DOHH2 (cell line): ENCODE data around the gene NFIX.

Experiments used
- H3F3A ChIP-seq: fragments of 200-600 bp; sonication (generic), shearing (Covaris generic); 2 replicates; pipeline ENCODE4 v1.6.0; 2016; ENCODE audit warnings: antibody characterized with exemption, mild to moderate bottlenecking; ENCODE audit not compliant: control insufficient read depth, insufficient read depth
- H3K27ac ChIP-seq: fragments of 200-600 bp; sonication (generic); 2 replicates; pipeline ENCODE4 v1.5.1; 2014; ENCODE audit warnings: low read depth, mild to moderate bottlenecking, low read length, moderate library complexity
- H3K27me3 ChIP-seq: fragments of 200-600 bp; sonication (generic); 2 replicates; pipeline ENCODE4 v1.6.1; 2014; ENCODE audit warnings: mild to moderate bottlenecking, low read length, mixed read lengths; ENCODE audit not compliant: control insufficient read depth
- H3K36me3 ChIP-seq: fragments of 200-600 bp; sonication (generic); 2 replicates; pipeline ENCODE4 v1.6.1; 2014; ENCODE audit warnings: mild to moderate bottlenecking, low read length, moderate library complexity, mixed read lengths; ENCODE audit not compliant: control insufficient read depth
- H3K4me1 ChIP-seq: fragments of 200-600 bp; sonication (generic); 2 replicates; pipeline ENCODE4 v1.6.1; 2014; ENCODE audit warnings: mild to moderate bottlenecking, low read length, mixed read lengths; ENCODE audit not compliant: control insufficient read depth
- H3K4me2 ChIP-seq: fragments of 200-600 bp; sonication (generic); 2 replicates; pipeline ENCODE4 v1.6.0; 2014; ENCODE audit warnings: mild to moderate bottlenecking, low read length, moderate library complexity
- H3K4me3 ChIP-seq: fragments of 200-600 bp; sonication (generic); 2 replicates; pipeline ENCODE4 v1.5.1; 2014; ENCODE audit warnings: mild to moderate bottlenecking, low read length, mixed read lengths
- H3K79me2 ChIP-seq: fragments of 200-600 bp; sonication (generic); 2 replicates; pipeline ENCODE4 v1.6.1; 2014; ENCODE audit warnings: mild to moderate bottlenecking, low read length, mixed read lengths; ENCODE audit not compliant: control insufficient read depth
- H3K9me2 ChIP-seq: fragments of 200-600 bp; sonication (generic); replicated peaks from 2 replicates; pipeline ENCODE4 v1.6.1; 2014; ENCODE audit warnings: mild to moderate bottlenecking, low read length, mixed read lengths; ENCODE audit not compliant: control insufficient read depth
- H3K9me3 ChIP-seq: fragments of 200-600 bp; sonication (generic); 2 replicates; pipeline ENCODE4 v1.6.1; 2014; ENCODE audit warnings: antibody characterized with exemption, low read length, mixed read lengths; ENCODE audit not compliant: control insufficient read depth, insufficient read depth
- H4K20me1 ChIP-seq: fragments of 200-600 bp; sonication (generic); 2 replicates; pipeline ENCODE4 v1.6.0; 2014; ENCODE audit warnings: low read depth, mild to moderate bottlenecking, antibody characterized with exemption, low read length, moderate library complexity; ENCODE audit not compliant: control insufficient read depth, insufficient read depth
- CTCF ChIP-seq: fragments of 200-600 bp; sonication (generic); IDR thresholded peaks from one replicate; pipeline ENCODE4 v1.5.1; 2014; ENCODE audit warnings: antibody characterized with exemption, mild to moderate bottlenecking, low read depth, low read length; ENCODE audit not compliant: poor library complexity, severe bottlenecking
- EZH2phosphoT487 ChIP-seq: fragments of 200-600 bp; sonication (generic); IDR thresholded peaks from 2 replicates; pipeline ENCODE4 v1.6.1; 2017; ENCODE audit warnings: borderline replicate concordance, mild to moderate bottlenecking, antibody characterized with exemption, low read length, moderate library complexity, mixed read lengths

NFIX gene

GRCh38 chr19:13001502-13002165, 6.4 kb downstream of the NFIX start:
- no peaks in the 10 kb centered on the region for H3K9me2 ChIP-seq
- no peak overlapping the region for H3K4me2 ChIP-seq
- no peaks in the 10 kb centered on the region for H3K9me3 ChIP-seq
- H3K4me1 ChIP-seq: no peaks in the 10 kb centered on the region
- H3K36me3 ChIP-seq: no peaks in the 10 kb centered on the region
- H4K20me1 ChIP-seq: no peaks in the 10 kb centered on the region
- TF ChIP-seq EZH2phosphoT487 (no peak), CTCF (no peak)
- H3K4me3 ChIP-seq: no peak overlapping the region
- H3K27ac ChIP-seq: no peak overlapping the region
- H3K79me2 ChIP-seq: no peaks in the 10 kb centered on the region
- H3F3A ChIP-seq: no peaks in the 10 kb centered on the region
- H3K27me3 ChIP-seq: no peaks in the 10 kb centered on the region; the same call in 1 of the 2 replicates

- Histone ChIP-seq H3K27me3 (no peaks in the 10 kb centered on the region; the same call in 1 of the 2 replicates), H3K9me3 (no peaks in the 10 kb centered on the region), H4K20me1 (no peaks in the 10 kb centered on the region), H3K4me2 (no peak overlapping the region), H3K36me3 (no peaks in the 10 kb centered on the region), H3K4me3 (no peak overlapping the region), H3F3A (no peaks in the 10 kb centered on the region), H3K27ac (no peak overlapping the region), H3K79me2 (no peaks in the 10 kb centered on the region), H3K9me2 (no peaks in the 10 kb centered on the region), H3K4me1 (no peaks in the 10 kb centered on the region)
- TF ChIP-seq CTCF (no peak), EZH2phosphoT487 (no peak)
Measured at GRCh38 chr19:13002166-13002898, 7.1 kb downstream of the NFIX start.

- no peaks in the 10 kb centered on the region; the same call in 1 of the 2 replicates for H3K27me3 ChIP-seq
- no peak overlapping the region for H3K27ac ChIP-seq
- no peak overlapping the region for H3K4me2 ChIP-seq
- no peaks in the 10 kb centered on the region for H3K36me3 ChIP-seq
- no peaks in the 10 kb centered on the region for H3K9me2 ChIP-seq
- no peaks in the 10 kb centered on the region for H4K20me1 ChIP-seq
- TF ChIP-seq CTCF: no peak
- TF ChIP-seq EZH2phosphoT487: no peak
- no peaks in the 10 kb centered on the region for H3F3A ChIP-seq
- H3K4me1 ChIP-seq: no peaks in the 10 kb centered on the region
- no peaks in the 10 kb centered on the region for H3K9me3 ChIP-seq
- no peaks in the 10 kb centered on the region for H3K79me2 ChIP-seq
- H3K4me3 ChIP-seq: no peak overlapping the region
Measured at GRCh38 chr19:13003081-13003480, 7.8 kb downstream of the NFIX start.
